Stimulated activated CD4-positive, alpha-beta T cell treated with anti-CD3 and anti-CD28 coated beads, Interleukin-12 subunit alpha, Interleukin-12 subunit beta, amount 100 ng/mL, for 4 hours (primary cell): ENCODE data around the gene CD48.

Experiments
- DNase-seq: peaks from one replicate; pipeline ENCODE4 v3.0.0-alpha.2; 2020

The CD48 gene

DNA sequence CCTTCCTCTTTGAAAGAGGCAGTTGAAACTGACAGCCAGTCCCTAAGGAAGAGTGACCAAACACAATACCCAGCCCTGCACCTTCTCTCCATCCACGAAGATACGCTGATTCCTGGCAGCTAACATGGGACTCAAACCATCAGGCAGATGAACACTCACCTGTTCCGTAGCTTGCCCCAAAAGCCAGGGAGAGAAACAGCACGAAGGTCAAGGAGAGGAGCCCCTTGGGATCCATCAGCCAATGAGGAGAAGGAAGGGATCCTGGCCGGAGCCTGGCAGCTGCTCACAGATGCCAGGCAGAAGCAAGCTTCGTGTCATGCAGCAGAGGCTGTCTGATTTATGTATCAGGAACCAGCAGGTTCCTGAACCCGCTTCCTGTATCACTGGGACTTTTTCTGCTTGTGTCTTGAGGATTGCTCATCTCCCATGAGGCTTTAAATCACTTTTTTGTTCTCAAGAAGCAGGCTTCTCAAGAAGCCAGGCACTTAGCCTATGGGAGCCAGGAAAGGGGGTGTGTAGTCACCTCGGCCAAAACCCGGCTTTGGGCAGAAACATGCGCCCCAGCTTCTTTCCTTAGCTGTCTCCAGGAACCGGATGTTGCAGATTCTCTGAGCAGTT lies 64.8 kb downstream of the CD48 start, which contains the start of gene SLAMF1:
Gene SLAMF1 (minus strand): TSS at position 334 of the 618 bp plus-strand sequence. CDS start 99 bp downstream, at position 235.
- DNase-seq = no peak

DNA sequence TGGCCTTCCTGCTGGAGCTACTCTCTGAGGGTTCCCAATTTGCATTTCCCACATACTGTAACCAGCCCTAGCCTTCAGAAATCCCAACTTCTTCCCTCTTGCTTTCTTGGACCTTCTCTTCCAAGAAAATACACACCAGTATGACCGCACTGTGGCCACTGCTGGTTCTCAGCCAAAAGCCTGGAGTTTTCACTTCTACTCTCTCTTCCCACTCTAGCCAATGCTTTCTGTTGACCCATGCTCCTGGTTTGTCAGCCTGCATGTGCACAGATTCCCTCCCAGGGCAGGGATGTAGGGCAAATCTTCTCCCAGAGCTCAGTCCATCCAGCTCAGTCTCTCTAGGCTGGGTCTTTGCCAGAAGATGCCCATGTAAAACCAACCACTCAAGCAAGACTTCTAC lies 65.4 kb downstream of the CD48 start:
- DNase-seq = no peak

DNA sequence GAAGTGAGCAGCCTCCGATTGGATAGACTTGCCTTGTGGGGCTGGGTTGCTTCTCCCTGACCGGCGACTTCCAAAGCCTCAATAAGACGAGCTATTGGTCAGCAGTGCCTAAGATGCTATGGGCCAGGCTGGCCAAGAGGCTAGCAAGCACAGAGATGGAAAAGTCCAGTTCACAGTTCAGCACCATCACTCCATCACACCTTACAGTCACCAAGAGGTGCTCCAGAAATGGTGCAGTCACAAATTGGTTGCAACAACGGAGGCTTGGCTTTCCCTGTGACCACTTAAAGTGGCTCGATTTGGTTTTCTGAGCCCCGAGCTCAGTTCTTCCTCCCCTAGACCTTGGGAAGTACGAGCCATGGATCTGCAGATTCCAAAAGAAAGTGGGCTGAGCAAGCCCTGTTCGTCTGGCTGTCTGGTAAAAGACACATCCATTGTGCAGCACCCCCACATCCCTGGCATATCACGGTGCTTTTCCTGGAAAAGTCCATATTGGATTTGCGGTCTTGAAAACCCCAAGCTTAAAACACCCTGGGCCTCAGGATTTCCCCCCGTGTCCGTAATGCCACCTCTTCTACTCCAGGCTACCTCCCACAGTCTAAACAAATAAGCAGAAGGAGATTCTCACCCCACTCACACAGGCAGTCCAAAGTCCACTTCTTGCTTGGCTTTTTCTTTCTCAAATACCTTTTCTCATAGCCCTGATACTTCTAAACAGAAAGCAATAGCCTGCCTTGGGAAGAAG lies 66.1 kb downstream of the CD48 start:
- no peak for DNase-seq

DNA sequence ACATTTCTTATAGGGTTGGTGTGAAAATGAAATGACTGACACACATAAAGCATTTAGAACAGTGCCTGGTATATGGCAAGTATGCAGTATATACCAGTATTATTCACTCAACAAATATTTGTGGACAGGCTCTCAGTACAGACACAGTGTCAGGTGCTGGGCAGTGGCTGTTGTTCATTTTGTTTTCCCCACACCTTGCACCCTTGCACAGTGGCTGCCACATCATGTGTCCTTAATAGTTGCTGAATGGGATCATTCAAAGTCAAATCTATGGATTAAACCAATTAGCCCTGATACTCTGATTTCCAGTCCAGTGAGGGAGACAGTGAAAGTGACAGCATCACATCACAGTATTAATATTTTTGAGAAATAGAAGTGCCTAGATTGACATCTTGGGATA lies 67.2 kb downstream of the CD48 start:
- no peak for DNase-seq

DNA sequence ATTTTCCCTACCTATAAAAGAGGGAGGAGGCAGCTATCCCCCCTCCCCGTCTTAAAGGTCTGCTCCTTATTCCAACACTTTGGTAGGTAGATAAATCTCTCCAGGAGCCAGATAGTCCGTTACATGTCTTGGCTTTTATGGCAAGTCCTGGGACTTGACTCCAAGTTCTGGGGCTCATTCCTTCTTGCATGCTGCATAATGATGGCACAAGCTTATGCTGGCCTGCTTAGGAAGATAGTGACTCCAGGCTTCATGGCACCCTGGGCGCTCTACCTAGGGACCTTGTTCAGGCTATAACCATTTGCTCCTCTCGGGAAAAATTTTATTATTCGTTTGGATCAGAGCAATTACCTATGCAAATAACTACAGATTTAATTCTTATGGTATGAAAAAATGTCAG lies 68.5 kb downstream of the CD48 start:
- no peak for DNase-seq

DNA sequence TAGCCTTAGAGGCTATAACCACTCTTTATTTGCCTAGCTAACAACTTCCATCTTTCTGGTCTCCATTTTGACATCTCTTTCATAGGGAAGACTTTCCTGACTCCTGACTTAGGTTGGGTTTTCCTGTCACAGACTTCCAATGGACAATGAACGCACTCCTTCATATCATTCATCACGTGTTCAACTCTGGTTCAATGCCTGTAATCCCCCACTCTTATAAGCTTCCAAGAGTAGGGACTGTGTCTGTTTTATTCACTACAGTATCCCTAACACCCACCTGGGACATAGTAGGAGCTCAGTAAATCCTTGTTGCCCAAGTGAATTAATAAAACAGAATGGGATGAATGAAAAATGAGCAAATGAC lies 69.4 kb downstream of the CD48 start:
- DNase-seq = no peak

DNA sequence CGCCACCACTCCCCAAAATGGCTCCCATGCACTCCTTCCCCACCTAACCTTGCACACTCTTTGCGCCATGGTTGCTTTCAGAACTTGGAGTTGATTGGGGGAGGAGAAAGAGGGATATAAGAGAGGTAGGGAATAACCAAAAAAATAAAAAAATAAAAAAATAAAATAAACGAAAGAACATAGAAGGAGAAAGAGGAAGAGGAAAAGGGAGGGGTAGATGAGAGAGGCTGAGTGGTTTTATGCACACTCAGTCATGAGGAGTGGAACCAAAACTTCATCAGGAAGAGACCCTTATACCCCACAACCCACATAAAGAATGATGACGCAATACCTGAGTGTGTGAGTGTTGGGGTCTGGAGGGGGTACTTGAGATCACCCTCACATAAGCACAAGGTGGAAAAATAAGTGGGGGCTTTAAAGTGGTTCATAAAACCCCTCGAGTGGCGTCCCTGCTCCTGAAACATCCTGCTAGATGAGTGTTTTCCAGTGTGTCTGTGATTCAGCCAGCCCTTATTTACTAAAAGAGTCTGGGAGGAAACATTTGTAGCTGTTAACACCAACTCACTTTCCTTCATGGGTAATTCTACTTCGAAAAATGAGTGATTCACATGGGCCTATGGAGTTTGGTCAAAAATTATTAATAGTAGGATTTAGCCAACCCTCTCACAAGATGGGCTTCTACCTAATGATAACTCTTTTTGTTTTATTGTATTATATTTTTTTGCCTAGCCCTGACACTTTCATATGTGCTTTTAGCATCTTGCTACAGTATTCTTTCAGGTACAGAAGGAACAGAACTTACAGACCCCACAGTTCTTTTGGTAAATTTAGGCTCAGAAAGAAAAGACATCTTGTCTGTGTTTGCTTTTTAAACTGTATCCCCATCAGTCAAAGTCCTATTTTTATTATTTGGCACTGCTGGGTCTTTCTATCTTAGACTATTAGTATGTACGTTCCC lies 70.0 kb downstream of the CD48 start:
- no peak for DNase-seq

DNA sequence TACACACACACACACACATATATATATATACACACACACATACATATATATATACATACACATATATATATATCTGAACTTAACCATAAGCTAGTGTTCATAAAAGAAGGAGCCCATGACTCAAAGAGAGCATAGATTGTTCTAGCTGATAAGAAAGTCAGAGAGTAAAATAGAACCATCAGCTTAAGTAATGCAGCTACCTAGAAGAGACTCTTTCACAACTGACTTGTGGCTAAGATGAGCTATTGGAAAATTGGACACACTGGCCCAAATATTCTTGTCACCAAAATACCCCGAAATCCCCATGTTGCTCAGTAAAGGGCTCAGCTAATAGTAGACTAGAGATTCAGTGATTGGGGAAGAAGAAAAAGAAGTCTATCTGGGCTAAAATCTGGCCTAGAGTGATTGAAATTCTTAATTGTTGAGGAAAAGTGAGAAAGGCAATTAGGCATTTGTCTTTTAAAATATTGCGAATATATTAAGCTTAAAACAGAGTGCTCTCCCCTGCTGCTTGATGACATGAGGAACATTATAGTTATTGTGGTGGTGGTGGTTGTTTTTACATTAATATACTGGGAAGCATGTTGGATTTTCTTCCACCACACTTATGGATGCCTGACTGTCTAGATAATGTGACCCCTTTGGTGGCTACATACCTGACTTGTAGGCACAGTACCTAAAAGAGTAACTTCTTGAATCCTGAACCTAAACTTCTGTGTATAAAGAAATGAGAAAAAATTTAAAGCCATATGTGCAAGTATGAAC lies 71.1 kb downstream of the CD48 start:
- no peak for DNase-seq

DNA sequence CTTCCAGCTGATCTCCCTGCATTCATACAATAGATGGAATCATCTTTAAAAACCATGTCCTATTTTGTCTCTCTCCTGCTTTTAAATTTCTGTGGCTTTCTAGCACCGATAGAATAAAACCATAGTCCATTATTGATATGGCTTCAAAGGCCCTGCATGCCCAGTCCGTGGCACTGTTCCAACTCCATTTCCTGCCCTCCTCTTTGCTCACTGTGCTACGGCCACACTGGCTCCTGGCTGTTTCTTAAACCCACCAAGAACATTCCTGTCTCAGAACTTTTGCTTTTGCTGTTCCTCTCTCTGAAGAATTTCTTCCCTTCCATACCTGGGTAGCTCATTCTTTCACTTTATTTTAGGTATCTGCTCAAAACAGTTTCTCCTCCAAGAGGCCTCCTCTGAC lies 72.0 kb downstream of the CD48 start:
- DNase-seq = no peak

DNA sequence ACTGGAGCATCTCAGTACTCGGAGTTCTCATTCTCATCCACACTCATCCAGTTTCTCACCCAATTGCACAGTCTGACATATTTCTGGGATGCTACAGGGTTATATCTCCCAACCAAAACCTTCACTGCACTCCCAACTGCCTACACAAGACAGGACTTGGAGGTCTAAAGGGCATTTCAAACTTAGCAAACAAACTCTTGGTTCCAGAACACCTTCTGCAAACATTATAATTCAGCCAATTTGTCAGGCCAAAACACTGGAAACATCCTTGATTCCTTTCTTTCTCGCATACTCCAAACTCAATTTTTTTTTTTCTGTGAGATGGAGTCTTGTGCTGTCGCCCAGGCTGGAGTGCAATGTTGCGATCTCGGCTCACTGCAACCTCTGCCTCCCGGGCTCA lies 72.7 kb downstream of the CD48 start:
- no peak for DNase-seq

DNA sequence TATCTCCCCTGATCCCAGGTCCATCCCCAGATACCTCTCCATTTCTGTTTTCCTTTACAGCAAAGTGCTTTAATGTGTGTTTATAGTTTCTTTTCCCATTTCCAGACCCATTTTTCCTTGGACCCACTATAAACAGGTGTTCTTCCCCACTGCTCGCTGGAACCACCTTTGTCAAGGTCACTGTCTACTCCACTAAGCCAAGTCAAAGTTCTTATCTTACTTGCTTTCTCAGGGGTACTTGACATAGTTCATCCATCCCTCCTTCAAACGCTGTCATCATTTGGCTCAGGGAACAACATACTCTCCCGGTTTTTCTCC lies 73.1 kb downstream of the CD48 start:
- DNase-seq = no peak

DNA sequence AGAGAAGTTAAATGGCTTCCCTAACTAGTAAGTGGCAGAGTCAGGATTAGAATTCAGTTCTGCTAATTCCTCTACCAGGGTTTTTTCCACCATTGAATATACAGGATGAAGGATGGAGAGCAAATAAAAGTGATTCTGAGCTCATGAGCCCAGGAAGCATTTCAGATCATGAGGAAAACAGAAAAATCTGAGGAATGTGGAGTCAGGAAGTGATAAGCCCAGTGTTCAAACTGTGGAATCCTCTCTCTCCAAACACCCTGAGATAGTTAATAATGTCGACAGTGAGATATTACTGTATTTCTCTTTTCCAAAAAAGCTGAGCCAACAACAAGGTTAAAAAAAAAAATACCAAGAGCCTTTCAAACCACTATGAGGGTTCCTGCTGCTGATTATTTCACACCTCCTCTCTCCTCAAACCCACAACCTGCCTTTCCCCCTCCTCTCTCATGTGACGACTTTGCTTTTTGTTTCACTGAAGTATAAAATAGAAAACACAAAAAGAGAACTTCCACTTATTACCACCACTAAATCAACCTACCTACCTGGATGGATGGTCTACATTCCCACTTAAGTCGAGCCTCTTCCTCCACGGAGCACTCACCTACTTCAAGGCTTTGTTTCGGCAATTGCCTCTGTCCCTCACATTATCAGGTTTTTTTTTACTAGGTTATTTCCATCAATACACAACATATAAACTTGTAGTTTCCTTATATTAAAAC lies 73.6 kb downstream of the CD48 start:
- no peak for DNase-seq

DNA sequence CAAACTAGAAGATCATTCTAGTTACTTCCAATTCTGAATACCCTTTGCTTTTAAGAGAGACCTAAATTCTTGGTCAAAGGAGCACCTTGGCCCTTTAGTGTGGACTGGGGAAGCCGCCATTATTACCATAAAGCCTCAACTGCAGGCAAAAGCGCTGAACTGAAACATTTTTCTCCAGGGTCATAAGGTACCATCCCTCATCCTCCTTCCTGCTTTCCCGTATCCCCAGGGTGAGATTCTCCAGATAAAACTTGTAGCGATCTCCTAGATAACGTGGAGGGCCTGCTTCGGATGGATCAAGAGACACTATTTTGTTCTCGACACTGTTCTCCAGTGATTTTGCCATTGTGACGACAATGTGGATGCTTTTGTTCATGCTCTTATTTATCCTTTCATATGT lies 74.6 kb downstream of the CD48 start:
- DNase-seq = no peak

DNA sequence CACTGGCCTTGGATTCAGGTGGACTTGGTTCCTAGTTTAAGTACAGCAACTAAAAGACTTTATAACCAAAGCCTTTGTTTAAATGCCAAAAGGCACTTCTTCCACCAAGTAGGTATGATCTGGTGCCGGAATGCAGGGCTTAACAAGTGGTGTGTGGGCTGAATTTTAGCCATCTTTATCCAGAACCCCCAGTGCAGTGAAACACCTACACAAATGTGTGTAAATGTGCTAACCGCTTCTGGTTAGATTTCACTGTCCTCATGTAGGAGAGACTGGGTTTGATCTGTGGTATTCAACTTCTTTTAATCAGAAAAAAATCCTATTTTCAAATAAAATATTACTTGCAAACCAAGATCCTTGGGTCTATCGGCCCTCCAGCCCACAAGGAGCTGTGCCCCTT lies 75.1 kb downstream of the CD48 start:
- DNase-seq = no peak

DNA sequence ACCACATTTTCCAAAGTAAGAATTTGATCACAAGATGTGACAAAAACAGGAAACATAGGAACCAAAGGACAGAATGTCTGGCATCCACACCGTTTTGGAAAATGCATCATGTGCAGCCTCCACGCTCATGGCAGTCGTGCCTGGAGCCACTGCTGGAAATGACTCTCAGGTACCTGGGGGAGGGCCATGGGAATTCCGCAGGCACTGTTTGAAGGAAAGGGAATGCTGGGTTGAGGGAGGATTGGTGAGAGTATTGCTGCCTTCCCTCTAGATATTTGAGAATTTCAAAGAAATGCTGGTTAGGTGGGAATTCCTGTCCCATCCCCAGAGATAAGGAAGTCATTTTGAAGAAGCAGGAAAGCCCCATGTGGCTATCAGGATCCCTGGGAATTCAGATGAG lies 75.5 kb downstream of the CD48 start:
- no peak for DNase-seq

DNA sequence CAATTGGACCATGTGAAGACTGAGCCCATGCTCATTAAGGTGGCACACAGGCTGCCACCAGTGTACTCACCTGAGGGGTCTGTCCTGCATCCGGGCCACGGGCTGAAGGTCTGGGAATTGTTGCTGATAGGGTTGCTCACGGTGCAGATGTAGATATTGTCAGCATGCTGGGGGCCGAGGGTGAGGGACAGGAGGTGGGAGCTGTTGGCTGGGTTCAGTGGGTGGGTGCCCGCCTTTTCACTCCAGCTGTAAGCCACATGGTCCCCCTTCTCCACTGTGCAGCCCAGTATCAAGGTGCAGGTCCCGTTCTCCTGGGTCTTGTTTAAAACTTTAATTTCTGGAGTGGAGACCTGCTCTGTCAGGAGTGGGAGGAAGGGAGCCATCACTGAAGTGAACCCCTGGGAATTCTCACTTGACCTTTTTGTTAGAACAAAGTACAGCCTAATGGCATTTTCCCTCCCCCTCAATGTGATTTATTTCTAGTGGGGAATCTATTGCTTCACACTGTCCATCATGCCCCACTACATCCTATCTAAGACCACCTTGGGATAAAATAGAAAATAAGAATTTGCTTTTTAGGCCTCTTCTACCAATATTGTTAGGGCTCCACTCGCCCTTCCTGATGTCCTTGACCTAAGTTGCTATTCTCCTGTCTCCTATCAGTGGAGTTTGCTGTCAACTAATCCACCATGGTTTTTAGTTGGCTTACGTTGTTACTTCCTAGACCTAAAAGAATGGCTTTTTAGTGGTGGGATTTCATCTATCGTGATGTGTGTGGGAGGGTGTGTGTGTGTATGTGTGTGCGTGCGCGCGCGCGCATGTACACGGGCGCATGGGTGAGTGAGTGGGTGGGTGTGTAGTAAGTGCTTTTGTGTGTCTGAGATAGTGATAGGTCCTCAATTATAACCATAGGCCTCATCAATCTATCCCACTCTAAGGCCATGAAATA lies 76.8 kb downstream of the CD48 start:
- no peak for DNase-seq

DNA sequence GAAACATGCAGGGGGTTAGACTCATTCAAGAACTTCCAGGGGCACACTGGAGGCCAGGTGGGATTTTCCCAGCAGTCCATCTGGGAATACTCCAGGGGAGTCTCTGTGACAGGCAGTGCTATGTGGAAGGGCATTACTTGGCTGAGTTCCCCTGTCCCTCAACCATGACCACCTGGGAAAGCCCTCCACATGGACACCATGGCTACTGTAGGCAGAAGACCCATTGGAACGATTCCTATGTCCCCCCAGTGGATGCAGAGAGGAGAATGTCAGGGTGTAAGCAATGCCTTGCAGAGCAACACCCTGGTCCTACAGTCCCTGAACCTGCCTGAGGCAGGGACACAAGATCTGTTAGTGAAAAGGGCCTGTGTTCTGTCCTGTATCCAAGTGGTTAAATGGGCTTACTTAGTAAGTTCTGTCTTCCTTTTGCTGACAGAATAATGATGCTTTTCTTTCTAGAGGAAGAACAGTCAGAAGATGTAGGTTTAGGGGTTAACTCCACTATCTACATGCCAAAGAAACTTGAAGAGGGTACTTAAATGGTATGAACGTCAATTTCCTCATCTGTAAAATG lies 78.2 kb downstream of the CD48 start:
- no peak for DNase-seq

DNA sequence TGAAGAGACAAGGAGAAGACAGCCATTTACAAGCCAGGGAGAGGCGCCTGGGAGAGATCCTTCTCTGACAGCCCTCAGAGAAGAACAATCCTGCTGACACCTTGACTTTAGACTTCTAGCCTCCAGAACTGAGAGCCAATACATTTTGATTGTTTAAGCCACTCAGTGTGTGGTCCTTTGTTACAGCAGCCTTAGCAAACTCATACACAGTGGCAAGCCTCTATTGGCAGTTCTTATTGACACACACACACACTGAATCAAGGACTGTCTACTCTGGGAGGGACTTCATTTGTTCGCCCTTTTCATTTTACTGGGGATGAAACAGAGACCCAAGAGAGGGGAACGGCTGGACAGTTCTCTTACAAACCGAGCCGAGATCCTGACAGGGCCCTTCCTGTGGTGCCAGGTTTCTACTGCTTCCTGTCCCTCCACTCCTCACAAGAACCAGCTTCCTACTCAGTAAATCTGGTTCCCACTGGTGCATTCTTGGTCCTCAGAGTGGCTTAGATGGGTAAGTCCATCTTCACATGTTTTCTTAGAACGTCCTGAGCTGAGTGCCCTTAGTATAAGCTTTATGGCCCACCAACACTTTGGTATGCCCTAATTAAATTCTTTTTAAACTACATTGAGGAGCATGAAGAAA lies 79.5 kb downstream of the CD48 start:
- DNase-seq = no peak

DNA sequence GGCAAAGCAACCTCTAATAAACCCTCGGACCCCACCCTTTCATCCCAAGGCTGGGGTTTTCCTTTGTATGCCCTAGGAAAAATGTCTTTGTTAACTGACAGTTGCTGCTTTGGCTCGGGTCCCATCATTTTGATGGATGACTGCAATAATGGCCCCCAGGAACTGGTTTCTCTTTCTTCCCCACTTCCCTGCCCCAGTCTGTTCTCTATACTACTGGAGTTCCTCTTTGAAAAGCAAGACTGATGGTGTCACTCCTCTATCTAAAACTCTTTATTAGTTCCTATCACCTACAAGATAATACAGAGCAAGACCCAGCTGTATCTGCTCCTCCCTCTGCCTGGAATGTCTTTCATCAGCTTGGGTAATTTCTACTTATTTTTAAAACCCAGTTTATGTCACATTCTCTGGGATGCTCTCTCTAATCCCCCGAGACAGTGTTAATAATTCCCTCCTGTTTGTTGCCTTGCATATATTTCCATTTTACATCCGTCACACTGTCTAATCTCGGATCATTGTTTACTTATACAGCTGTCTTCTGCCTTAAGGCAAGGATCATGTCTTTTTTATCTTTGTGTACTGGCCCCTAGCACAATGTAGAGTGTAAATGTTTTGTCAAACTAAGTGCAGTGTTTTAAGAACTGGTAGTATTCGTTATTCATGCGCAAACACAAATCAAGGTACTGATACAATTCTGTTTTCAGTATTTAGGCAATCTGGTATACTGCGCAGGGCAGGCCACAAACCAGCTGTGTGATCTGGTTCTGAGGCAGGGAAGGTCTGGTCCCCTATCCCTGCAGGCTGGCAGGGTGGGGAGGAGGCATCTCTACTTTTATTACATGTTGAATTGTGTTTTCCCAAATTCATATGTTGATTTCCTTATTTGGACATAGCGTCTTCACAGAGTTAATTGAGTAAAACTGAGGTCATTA lies 80.8 kb downstream of the CD48 start:
- DNase-seq = no peak
